SK-N-SH treated with all-trans-retinoic acid at 6 μM for 48 hours (cell line): Measurements from ENCODE around the gene PPP6R2.

Experiments used
- ATAC-seq: fragments of 200-7000 bp; cut with Tn5 transposase; 3 replicates; pipeline ENCODE4 v1.9.1; 2020; ENCODE audit warnings: mild to moderate bottlenecking, moderate library complexity
- ARNTL ChIP-seq: fragments of 450-650 bp; formaldehyde crosslinking; IDR thresholded peaks from 2 replicates; pipeline ENCODE4 v1.5.0; 2020; ENCODE audit warnings: low read depth, mild to moderate bottlenecking, moderate library complexity, borderline replicate concordance
- BACH2 ChIP-seq: fragments of 250-450 bp; sonication (Bioruptor Pico); IDR thresholded peaks from 2 replicates; pipeline ENCODE4 v1.9.0; 2021; ENCODE audit warnings: mild to moderate bottlenecking, borderline replicate concordance
- CSDC2 ChIP-seq: fragments of 250-450 bp; sonication (Bioruptor Pico); IDR thresholded peaks from 2 replicates; pipeline ENCODE4 v1.5.0; 2020; ENCODE audit warnings: mild to moderate bottlenecking, moderate library complexity
- ESRRG ChIP-seq: fragments of 250-450 bp; sonication (Bioruptor Pico); IDR thresholded peaks from 2 replicates; pipeline ENCODE4 v1.6.1; 2021; ENCODE audit warnings: mild to moderate bottlenecking
- GLIS3 ChIP-seq: fragments of 250-450 bp; sonication (Bioruptor Pico); IDR thresholded peaks from 2 replicates; pipeline ENCODE4 v1.5.0; 2020; ENCODE audit warnings: mild to moderate bottlenecking, moderate library complexity
- ISL1 ChIP-seq: fragments of 250-450 bp; sonication (Bioruptor Pico); IDR thresholded peaks from 2 replicates; pipeline ENCODE4 v2.1.2; 2022; ENCODE audit warnings: mild to moderate bottlenecking, moderate library complexity
- OSR1 ChIP-seq: fragments of 250-450 bp; sonication (Bioruptor Pico); IDR thresholded peaks from 2 replicates; pipeline ENCODE4 v1.8.0; 2022; ENCODE audit warnings: moderate library complexity, mild to moderate bottlenecking, inconsistent platforms
- PPARA ChIP-seq: fragments of 250-450 bp; sonication (Bioruptor Pico); IDR thresholded peaks from 2 replicates; pipeline ENCODE4 v1.5.0; 2020; ENCODE audit warnings: mild to moderate bottlenecking, borderline replicate concordance
- SNAI2 ChIP-seq: fragments of 250-450 bp; sonication (Bioruptor Pico); IDR thresholded peaks from 2 replicates; pipeline ENCODE4 v1.5.0; 2020; ENCODE audit warnings: mild to moderate bottlenecking, moderate library complexity
- TCF4 ChIP-seq: fragments of 250-450 bp; sonication (Bioruptor Pico); IDR thresholded peaks from 2 replicates; pipeline ENCODE4 v1.8.0; 2021; ENCODE audit warnings: mild to moderate bottlenecking, moderate library complexity, borderline replicate concordance
- TOX ChIP-seq: fragments of 250-450 bp; sonication (Bioruptor Pico); IDR thresholded peaks from 2 replicates; pipeline ENCODE4 v1.8.0; 2021; ENCODE audit warnings: mild to moderate bottlenecking, moderate library complexity, borderline replicate concordance
- ZC3H10 ChIP-seq: fragments of 250-450 bp; sonication (Bioruptor Pico); IDR thresholded peaks from 2 replicates; pipeline ENCODE4 v1.5.1; 2021; ENCODE audit warnings: mild to moderate bottlenecking, moderate library complexity
- ZFP3 ChIP-seq: fragments of 250-450 bp; sonication (Bioruptor Pico); IDR thresholded peaks from 2 replicates; pipeline ENCODE4 v1.5.0; 2020; ENCODE audit warnings: mild to moderate bottlenecking, moderate library complexity
- ZFP30 ChIP-seq: fragments of 450-650 bp; formaldehyde crosslinking; IDR thresholded peaks from 2 replicates; pipeline ENCODE4 v1.5.0; 2022; ENCODE audit warnings: mild to moderate bottlenecking, moderate library complexity
- ZNF70 ChIP-seq: fragments of 450-650 bp; formaldehyde crosslinking; IDR thresholded peaks from 2 replicates; pipeline ENCODE4 v1.5.0; 2020; ENCODE audit warnings: mild to moderate bottlenecking, moderate library complexity
- TF ChIP-seq, protein P1 (sequence below): fragments of 250-450 bp; sonication (Bioruptor Pico); IDR thresholded peaks from 2 replicates; pipeline ENCODE4 v1.5.0; 2020; ENCODE audit warnings: mild to moderate bottlenecking, moderate library complexity
- TF ChIP-seq, protein P2 (sequence below): fragments of 250-450 bp; sonication (Bioruptor Pico); IDR thresholded peaks from 2 replicates; pipeline ENCODE4 v1.5.1; 2021; ENCODE audit warnings: mild to moderate bottlenecking, moderate library complexity
- TF ChIP-seq, protein P3 (sequence below): fragments of 250-450 bp; sonication (Bioruptor Pico); IDR thresholded peaks from 2 replicates; pipeline ENCODE4 v1.8.0; 2020; ENCODE audit warnings: mild to moderate bottlenecking, moderate library complexity, borderline replicate concordance
- TF ChIP-seq, protein P4 (sequence below): fragments of 250-450 bp; sonication (Bioruptor Pico); IDR thresholded peaks from 2 replicates; pipeline ENCODE4 v1.5.1; 2020; ENCODE audit warnings: low read depth, mild to moderate bottlenecking, moderate library complexity

PPP6R2 gene

DNA sequence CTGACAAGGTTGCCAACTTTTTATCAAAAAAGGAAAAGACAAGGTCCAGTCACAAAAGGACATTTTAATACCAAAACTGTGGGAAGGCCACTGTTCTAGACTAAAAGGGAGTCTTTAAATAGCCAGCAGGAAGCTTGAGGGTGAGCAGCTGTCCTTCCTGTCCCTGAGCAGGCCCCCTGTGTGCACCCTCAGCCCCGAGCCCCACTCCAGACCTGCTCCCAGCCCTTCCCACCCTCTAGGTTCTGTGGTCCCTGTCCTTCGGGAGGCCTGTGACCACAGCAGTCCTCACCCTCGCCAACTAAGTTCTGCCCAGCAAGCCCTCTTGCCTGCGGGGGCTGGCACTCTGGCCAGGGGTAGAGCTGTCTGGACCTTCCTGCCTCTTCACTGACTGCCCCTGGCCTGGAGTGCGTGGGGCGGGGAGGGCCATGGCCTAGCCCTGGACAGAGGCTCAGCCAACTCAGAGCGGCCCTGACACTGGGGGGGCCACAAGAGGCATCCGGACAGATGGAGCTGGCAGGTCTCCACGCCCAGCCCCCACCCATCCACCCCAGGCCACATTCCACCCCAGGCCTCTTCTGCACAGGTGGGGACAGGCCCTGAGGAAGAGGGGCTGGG, 34.0 kb upstream of the PPP6R2 start:
- no peak for ATAC-seq
- TF ChIP-seq BACH2 (CRISPR knock-in tag) = no peak
- TF ChIP-seq ARNTL = no peak
- TF ChIP-seq ZC3H10 (CRISPR knock-in tag) = no peak
- TF ChIP-seq, protein P1, sequence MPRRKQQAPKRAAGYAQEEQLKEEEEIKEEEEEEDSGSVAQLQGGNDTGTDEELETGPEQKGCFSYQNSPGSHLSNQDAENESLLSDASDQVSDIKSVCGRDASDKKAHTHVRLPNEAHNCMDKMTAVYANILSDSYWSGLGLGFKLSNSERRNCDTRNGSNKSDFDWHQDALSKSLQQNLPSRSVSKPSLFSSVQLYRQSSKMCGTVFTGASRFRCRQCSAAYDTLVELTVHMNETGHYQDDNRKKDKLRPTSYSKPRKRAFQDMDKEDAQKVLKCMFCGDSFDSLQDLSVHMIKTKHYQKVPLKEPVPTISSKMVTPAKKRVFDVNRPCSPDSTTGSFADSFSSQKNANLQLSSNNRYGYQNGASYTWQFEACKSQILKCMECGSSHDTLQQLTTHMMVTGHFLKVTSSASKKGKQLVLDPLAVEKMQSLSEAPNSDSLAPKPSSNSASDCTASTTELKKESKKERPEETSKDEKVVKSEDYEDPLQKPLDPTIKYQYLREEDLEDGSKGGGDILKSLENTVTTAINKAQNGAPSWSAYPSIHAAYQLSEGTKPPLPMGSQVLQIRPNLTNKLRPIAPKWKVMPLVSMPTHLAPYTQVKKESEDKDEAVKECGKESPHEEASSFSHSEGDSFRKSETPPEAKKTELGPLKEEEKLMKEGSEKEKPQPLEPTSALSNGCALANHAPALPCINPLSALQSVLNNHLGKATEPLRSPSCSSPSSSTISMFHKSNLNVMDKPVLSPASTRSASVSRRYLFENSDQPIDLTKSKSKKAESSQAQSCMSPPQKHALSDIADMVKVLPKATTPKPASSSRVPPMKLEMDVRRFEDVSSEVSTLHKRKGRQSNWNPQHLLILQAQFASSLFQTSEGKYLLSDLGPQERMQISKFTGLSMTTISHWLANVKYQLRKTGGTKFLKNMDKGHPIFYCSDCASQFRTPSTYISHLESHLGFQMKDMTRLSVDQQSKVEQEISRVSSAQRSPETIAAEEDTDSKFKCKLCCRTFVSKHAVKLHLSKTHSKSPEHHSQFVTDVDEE = no peak
- TF ChIP-seq, protein P2, sequence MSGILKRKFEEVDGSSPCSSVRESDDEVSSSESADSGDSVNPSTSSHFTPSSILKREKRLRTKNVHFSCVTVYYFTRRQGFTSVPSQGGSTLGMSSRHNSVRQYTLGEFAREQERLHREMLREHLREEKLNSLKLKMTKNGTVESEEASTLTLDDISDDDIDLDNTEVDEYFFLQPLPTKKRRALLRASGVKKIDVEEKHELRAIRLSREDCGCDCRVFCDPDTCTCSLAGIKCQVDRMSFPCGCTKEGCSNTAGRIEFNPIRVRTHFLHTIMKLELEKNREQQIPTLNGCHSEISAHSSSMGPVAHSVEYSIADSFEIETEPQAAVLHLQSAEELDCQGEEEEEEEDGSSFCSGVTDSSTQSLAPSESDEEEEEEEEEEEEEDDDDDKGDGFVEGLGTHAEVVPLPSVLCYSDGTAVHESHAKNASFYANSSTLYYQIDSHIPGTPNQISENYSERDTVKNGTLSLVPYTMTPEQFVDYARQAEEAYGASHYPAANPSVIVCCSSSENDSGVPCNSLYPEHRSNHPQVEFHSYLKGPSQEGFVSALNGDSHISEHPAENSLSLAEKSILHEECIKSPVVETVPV (CRISPR knock-in tag) = no peak
- TF ChIP-seq, protein P3, sequence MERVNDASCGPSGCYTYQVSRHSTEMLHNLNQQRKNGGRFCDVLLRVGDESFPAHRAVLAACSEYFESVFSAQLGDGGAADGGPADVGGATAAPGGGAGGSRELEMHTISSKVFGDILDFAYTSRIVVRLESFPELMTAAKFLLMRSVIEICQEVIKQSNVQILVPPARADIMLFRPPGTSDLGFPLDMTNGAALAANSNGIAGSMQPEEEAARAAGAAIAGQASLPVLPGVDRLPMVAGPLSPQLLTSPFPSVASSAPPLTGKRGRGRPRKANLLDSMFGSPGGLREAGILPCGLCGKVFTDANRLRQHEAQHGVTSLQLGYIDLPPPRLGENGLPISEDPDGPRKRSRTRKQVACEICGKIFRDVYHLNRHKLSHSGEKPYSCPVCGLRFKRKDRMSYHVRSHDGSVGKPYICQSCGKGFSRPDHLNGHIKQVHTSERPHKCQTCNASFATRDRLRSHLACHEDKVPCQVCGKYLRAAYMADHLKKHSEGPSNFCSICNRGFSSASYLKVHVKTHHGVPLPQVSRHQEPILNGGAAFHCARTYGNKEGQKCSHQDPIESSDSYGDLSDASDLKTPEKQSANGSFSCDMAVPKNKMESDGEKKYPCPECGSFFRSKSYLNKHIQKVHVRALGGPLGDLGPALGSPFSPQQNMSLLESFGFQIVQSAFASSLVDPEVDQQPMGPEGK = no peak
- TF ChIP-seq, protein P4, sequence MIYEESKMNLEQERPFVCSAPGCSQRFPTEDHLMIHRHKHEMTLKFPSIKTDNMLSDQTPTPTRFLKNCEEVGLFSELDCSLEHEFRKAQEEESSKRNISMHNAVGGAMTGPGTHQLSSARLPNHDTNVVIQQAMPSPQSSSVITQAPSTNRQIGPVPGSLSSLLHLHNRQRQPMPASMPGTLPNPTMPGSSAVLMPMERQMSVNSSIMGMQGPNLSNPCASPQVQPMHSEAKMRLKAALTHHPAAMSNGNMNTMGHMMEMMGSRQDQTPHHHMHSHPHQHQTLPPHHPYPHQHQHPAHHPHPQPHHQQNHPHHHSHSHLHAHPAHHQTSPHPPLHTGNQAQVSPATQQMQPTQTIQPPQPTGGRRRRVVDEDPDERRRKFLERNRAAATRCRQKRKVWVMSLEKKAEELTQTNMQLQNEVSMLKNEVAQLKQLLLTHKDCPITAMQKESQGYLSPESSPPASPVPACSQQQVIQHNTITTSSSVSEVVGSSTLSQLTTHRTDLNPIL = no peak
- TF ChIP-seq TCF4 = no peak
- no peak for TF ChIP-seq PPARA (CRISPR knock-in tag)
- no peak for TF ChIP-seq ESRRG (CRISPR knock-in tag)
- no peak for TF ChIP-seq CSDC2 (CRISPR knock-in tag)
- no peak for TF ChIP-seq ZNF70 (CRISPR knock-in tag)
- TF ChIP-seq ZFP30 (CRISPR knock-in tag) = no peak
- TF ChIP-seq TOX (CRISPR knock-in tag) = no peak
- TF ChIP-seq GLIS3 (CRISPR knock-in tag) = no peak

- no peak for ATAC-seq
These were observed 33.5 kb upstream of the PPP6R2 start for GRCh38 chr22:50309601-50309991.

More at GRCh38 chr22:50309601-50309991, 33.5 kb upstream of the PPP6R2 start:
- TF ChIP-seq, protein P1 = no peak
- no peak for TF ChIP-seq PPARA (CRISPR knock-in tag)
- TF ChIP-seq ZFP30 (CRISPR knock-in tag) = no peak
- no peak for TF ChIP-seq ESRRG (CRISPR knock-in tag)
- TF ChIP-seq ZFP3 (CRISPR knock-in tag) = no peak
- TF ChIP-seq, protein P2 (CRISPR knock-in tag) = no peak
- TF ChIP-seq SNAI2 (CRISPR knock-in tag) = no peak
- TF ChIP-seq ISL1 (CRISPR knock-in tag) = no peak
- no peak for TF ChIP-seq OSR1 (CRISPR knock-in tag)
- TF ChIP-seq ARNTL = no peak
- TF ChIP-seq GLIS3 (CRISPR knock-in tag) = no peak
- TF ChIP-seq CSDC2 (CRISPR knock-in tag) = no peak
- TF ChIP-seq BACH2 (CRISPR knock-in tag) = no peak
- no peak for TF ChIP-seq ZC3H10 (CRISPR knock-in tag)
- no peak for TF ChIP-seq TOX (CRISPR knock-in tag)
